HepG2 (cell line): ENCODE measurements around the gene SLC6A16. TPM values are rescaled to one million over a fixed set of nuclear protein-coding genes. Genes with fewer than 3 reads are reported as not detected.
"Not testable (repeated sequence)": the region's sequence is repeated elsewhere in the genome, so short reads cannot be mapped to it uniquely, and the experiment has no call there.

Experiments used
- ATAC-seq: fragments of 200-7000 bp; cut with Tn5 transposase; 3 replicates; pipeline ENCODE4 v1.9.1; 2020; ENCODE audit warnings: mild to moderate bottlenecking, moderate library complexity
- BruUV-seq: library from RNA; stranded (reverse); fragments of 400-500 nt; replicated peaks from 2 replicates; lab custom pipeline; 2021; lab: Mats Ljungman, UMichigan
- CTCF ChIA-PET: fragments of 300-600 bp; formaldehyde crosslinking; extraction: SDS; loops from one replicate; lab custom pipeline; 2021; ENCODE audit warnings: low total read pairs, inconsistent platforms, low intra/inter-chr PET ratio; lab: Yijun Ruan, JAX
- POLR2A ChIA-PET: fragments of 350-600 bp; sonication (Branson Sonifier 250); formaldehyde crosslinking; loops from one replicate; lab custom pipeline; 2020; ENCODE audit warnings: antibody characterized with exemption, inconsistent platforms; lab: Yijun Ruan, JAX
- DNase-seq: peaks from one replicate; pipeline ENCODE4 v3.0.0-alpha.2; 2015; ENCODE audit warnings: low spot score
- FAIRE-seq: peaks from 3 replicates; lab custom pipeline; 2011; peaks lifted over from hg19 to GRCh38; lab: Jason Lieb, UNC
- H2AFZ ChIP-seq: one replicate; pipeline ENCODE4 v1.6.1; 2011; ENCODE audit warnings: low read length, inconsistent platforms
- H3K27ac ChIP-seq: fragments of 300-600 bp; 3 replicates; pipeline ENCODE4 v1.8.0; 2011; ENCODE audit warnings: mixed run types, mild to moderate bottlenecking, mixed read lengths, low read length, inconsistent platforms; ENCODE audit not compliant: insufficient read depth; ENCODE audit errors: extremely low read length
- H3K27me3 ChIP-seq, 2 experiments: fragments of 200-600 bp in 1 of 2; 2 replicates in 1 of 2; 3 replicates in 1 of 2; pipeline versions ENCODE4 v1.6.0 to v1.8.0; 2011; ENCODE audit warnings: low read length in 2 of 2, mild to moderate bottlenecking in 2 of 2, moderate library complexity in 2 of 2, inconsistent platforms in 1 of 2; ENCODE audit not compliant: insufficient read depth in 2 of 2, control insufficient read depth in 1 of 2
- H3K36me3 ChIP-seq, 2 experiments: fragments of 200-600 bp in 1 of 2; replicated peaks in 1 of 2; 2 replicates in 1 of 2; 3 replicates in 1 of 2; pipeline versions ENCODE4 v1.5.1 to v1.8.0; 2011; ENCODE audit warnings: low read length in 2 of 2, inconsistent platforms in 1 of 2; ENCODE audit not compliant: insufficient read depth in 2 of 2, control insufficient read depth in 1 of 2
- H3K4me1 ChIP-seq: 2 replicates; pipeline ENCODE4 v1.5.1; 2012; ENCODE audit warnings: low read length, inconsistent platforms; ENCODE audit not compliant: insufficient read depth
- H3K4me2 ChIP-seq: 2 replicates; pipeline ENCODE4 v1.6.0; 2011; ENCODE audit warnings: low read depth, low read length, inconsistent platforms
- H3K4me3 ChIP-seq, 3 experiments: fragments of 200-600 bp in 1 of 3; sonication (generic), shearing (Covaris generic) in 1 of 3; replicated peaks in 1 of 3; 2 replicates each; pipeline ENCODE4 v1.5.1; 2011 to 2016; ENCODE audit warnings: low read length in 3 of 3, inconsistent platforms in 2 of 3, low read depth in 2 of 3, mild to moderate bottlenecking in 2 of 3, control low read depth in 1 of 3, mixed read lengths in 1 of 3; ENCODE audit not compliant: insufficient read depth in 1 of 3
- H3K79me2 ChIP-seq: one replicate; pipeline ENCODE4 v1.6.1; 2011; ENCODE audit warnings: low read length, inconsistent platforms; ENCODE audit not compliant: insufficient read depth
- H3K9ac ChIP-seq: 2 replicates; pipeline ENCODE4 v1.6.0; 2011; ENCODE audit warnings: mild to moderate bottlenecking, low read depth, low read length, inconsistent platforms; ENCODE audit not compliant: insufficient read depth
- H3K9me3 ChIP-seq: 2 replicates; pipeline ENCODE4 v1.5.1; 2012; ENCODE audit warnings: mild to moderate bottlenecking, low read length
- H4K20me1 ChIP-seq: 2 replicates; pipeline ENCODE4 v1.6.0; 2011; ENCODE audit warnings: inconsistent platforms, mild to moderate bottlenecking, low read length, moderate library complexity; ENCODE audit not compliant: insufficient read depth
- FUBP1 ChIP-seq: sonication (generic); formaldehyde crosslinking; IDR thresholded peaks from 2 replicates; pipeline ENCODE4 v1.5.1; 2020; ENCODE audit warnings: missing genetic modification reagents, mild to moderate bottlenecking, borderline replicate concordance
- HNRNPK ChIP-seq: fragments of 200-400 bp; formaldehyde crosslinking; IDR thresholded peaks from 2 replicates; pipeline ENCODE4 v1.6.1; 2018; ENCODE audit warnings: low read length, low read depth, moderate library complexity, mild to moderate bottlenecking; ENCODE audit not compliant: poor library complexity, severe bottlenecking
- NFYC ChIP-seq: IDR thresholded peaks from 2 replicates; pipeline ENCODE4 v1.6.1; 2016; ENCODE audit warnings: missing genetic modification reagents, missing compliant biosample characterization
- SNAI1 ChIP-seq: sonication (generic); formaldehyde crosslinking; IDR thresholded peaks from 2 replicates; pipeline ENCODE4 v1.5.0; 2020; ENCODE audit warnings: mild to moderate bottlenecking, missing genetic modification reagents, borderline replicate concordance
- ZC3H4 ChIP-seq: sonication (generic); formaldehyde crosslinking; IDR thresholded peaks from 2 replicates; pipeline ENCODE4 v1.4.0; 2020; ENCODE audit warnings: missing genetic modification reagents, borderline replicate concordance
- ZNF251 ChIP-seq: sonication (generic); formaldehyde crosslinking; IDR thresholded peaks from 2 replicates; pipeline ENCODE4 v1.9.0; 2021; ENCODE audit warnings: mild to moderate bottlenecking, missing genetic modification reagents
- ZNF335 ChIP-seq: sonication (generic); formaldehyde crosslinking; IDR thresholded peaks from 2 replicates; pipeline ENCODE4 v1.4.0; 2020; ENCODE audit warnings: missing genetic modification reagents
- ZNF788 ChIP-seq: sonication (generic); formaldehyde crosslinking; IDR thresholded peaks from 2 replicates; pipeline ENCODE4 v1.5.0; 2020; ENCODE audit warnings: mild to moderate bottlenecking, missing genetic modification reagents, borderline replicate concordance
- WGBS: methylation state at CpG from one replicate; pipeline ENCODE4 v1.1.6; 2017; ENCODE audit warnings: low lambda C conversion rate; 5-methylcytosine and 5-hydroxymethylcytosine counted together
- in situ Hi-C: cut with HindIII; loops from 2 replicates; pipeline ENCODE4 v1.10.0; 2017; ENCODE audit warnings: low pct_unique_long_range_greater_than_20kb; ENCODE audit not compliant: extremely low pct_ligation_motif_present
- intact Hi-C: fragments of 100-400 bp; cut with micrococcal nuclease; formaldehyde crosslinking; loops from one replicate; pipeline ENCODE4 v1.10.0; 2022; ENCODE audit not compliant: unreplicated experiment
- polyA plus RNA-seq, 8 experiments: library from polyadenylated mRNA; depleted of rRNA in 3 of 8; stranded (reverse) in 7 of 8; unstranded in 1 of 8; fragments of >200 nt; fragmentation: Illumina TruSeq in 4 of 8; extraction: Trizol in 4 of 8; gene quantifications; 2 replicates each; pipeline versions ENCODE4 v1.2.1 to v1.2.3, GENCODE V29; 2011 to 2016; ENCODE audit warnings: low read depth in 4 of 8, missing spikeins in 1 of 8, mixed read lengths in 1 of 8; ENCODE audit not compliant: insufficient read depth in 1 of 8
- total RNA-seq, 5 experiments: library from RNA; depleted of rRNA; stranded (reverse); fragments of >200 nt; fragmentation: Illumina TruSeq; extraction: Trizol; gene quantifications; 2 replicates each; pipeline ENCODE4 v1.2.3, GENCODE V29; 2016; ENCODE audit warnings: low read depth in 1 of 5
- TF ChIP-seq, protein P1 (sequence below): sonication (generic); formaldehyde crosslinking; IDR thresholded peaks from 2 replicates; pipeline ENCODE4 v1.5.0; 2020; ENCODE audit warnings: mild to moderate bottlenecking, missing genetic modification reagents, moderate library complexity
- TF ChIP-seq, protein P2 (sequence below): sonication (generic); formaldehyde crosslinking; IDR thresholded peaks from 2 replicates; pipeline ENCODE4 v1.9.0; 2022; ENCODE audit warnings: low read depth, missing genetic modification reagents

The SLC6A16 gene
- total and polyA plus RNA-seq, 2 of the 13 experiments (the other 11 are each of a cell fraction or from before 2014, with no cell fraction given), result 0.07 to 0.18 TPM

GRCh38 chr19:49306734-49307133 lies 18.3 kb downstream of the SLC6A16 start:
- H3K4me1 ChIP-seq, H4K20me1 ChIP-seq, FAIRE-seq, H3K4me2 ChIP-seq, ATAC-seq, POLR2A ChIA-PET, DNase-seq, H3K27ac ChIP-seq: not testable (repeated sequence)
- peaks cover 0 to 11% of the 10 kb centered on the region in 2 experiments; a peak in 1 of 5 replicates for H3K27me3 ChIP-seq
- 25% methylated on average over 7 of the region's 7 CpGs for WGBS
- TF ChIP-seq, protein P1, sequence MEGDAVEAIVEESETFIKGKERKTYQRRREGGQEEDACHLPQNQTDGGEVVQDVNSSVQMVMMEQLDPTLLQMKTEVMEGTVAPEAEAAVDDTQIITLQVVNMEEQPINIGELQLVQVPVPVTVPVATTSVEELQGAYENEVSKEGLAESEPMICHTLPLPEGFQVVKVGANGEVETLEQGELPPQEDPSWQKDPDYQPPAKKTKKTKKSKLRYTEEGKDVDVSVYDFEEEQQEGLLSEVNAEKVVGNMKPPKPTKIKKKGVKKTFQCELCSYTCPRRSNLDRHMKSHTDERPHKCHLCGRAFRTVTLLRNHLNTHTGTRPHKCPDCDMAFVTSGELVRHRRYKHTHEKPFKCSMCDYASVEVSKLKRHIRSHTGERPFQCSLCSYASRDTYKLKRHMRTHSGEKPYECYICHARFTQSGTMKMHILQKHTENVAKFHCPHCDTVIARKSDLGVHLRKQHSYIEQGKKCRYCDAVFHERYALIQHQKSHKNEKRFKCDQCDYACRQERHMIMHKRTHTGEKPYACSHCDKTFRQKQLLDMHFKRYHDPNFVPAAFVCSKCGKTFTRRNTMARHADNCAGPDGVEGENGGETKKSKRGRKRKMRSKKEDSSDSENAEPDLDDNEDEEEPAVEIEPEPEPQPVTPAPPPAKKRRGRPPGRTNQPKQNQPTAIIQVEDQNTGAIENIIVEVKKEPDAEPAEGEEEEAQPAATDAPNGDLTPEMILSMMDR (CRISPR knock-in tag), result 0 out of 2 replicates have a peak, but pooled peaks have one; percentile 11
- TF ChIP-seq, all 625 proteins: peak for 1; not testable (repeated sequence) for 624
- H2AFZ ChIP-seq, BruUV-seq, intact Hi-C loops, H3K4me3 ChIP-seq, H3K79me2 ChIP-seq, H3K9ac ChIP-seq, H3K9me3 ChIP-seq, in situ Hi-C loops, CTCF ChIA-PET, H3K36me3 ChIP-seq: not testable (repeated sequence)

GRCh38 chr19:49301866-49302252 lies 23.1 kb downstream of the SLC6A16 start:
- in situ Hi-C loops (no loop called here), intact Hi-C loops (no loop called here)
- ATAC-seq, result no peak; the same call in 2 of the 3 replicates
- TF ChIP-seq, protein P2, sequence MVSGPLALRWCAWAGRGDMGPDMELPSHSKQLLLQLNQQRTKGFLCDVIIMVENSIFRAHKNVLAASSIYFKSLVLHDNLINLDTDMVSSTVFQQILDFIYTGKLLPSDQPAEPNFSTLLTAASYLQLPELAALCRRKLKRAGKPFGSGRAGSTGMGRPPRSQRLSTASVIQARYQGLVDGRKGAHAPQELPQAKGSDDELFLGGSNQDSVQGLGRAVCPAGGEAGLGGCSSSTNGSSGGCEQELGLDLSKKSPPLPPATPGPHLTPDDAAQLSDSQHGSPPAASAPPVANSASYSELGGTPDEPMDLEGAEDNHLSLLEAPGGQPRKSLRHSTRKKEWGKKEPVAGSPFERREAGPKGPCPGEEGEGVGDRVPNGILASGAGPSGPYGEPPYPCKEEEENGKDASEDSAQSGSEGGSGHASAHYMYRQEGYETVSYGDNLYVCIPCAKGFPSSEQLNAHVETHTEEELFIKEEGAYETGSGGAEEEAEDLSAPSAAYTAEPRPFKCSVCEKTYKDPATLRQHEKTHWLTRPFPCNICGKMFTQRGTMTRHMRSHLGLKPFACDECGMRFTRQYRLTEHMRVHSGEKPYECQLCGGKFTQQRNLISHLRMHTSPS (CRISPR knock-in tag), result no peak
- TF ChIP-seq ZNF251 (CRISPR knock-in tag) (no peak), NFYC (CRISPR knock-in tag) (no peak), FUBP1 (no peak), ZNF335 (CRISPR knock-in tag) (no peak), SNAI1 (no peak), ZNF788 (CRISPR knock-in tag) (no peak), HNRNPK (no peak), ZC3H4 (CRISPR knock-in tag) (no peak)
- no peaks in the 10 kb centered on the region for H3K4me1 ChIP-seq
- ChIA-PET POLR2A (no interaction called here), CTCF (no interaction called here)
- WGBS, result 65% methylated on average over 5 of the region's 5 CpGs
- no peaks in the 10 kb centered on the region for H3K36me3 ChIP-seq
- H3K27me3 ChIP-seq, result no peaks in the 10 kb centered on the region
- BruUV-seq, result no TSS peak
- no peak for FAIRE-seq
- no peak overlapping the region for H3K9ac ChIP-seq
- H4K20me1 ChIP-seq, result no peaks in the 10 kb centered on the region
- H3K9me3 ChIP-seq, result no peaks in the 10 kb centered on the region
- no peak overlapping the region for H3K4me2 ChIP-seq
- no peak for DNase-seq
- H3K79me2 ChIP-seq, result no peaks in the 10 kb centered on the region
- no peak overlapping the region for H2AFZ ChIP-seq
- no peak overlapping the region for H3K4me3 ChIP-seq
- no peak overlapping the region for H3K27ac ChIP-seq
